ENCODE results near the gene UBE2L3.
A peak's percentile ranks its signal among the peaks of the same experiment; 100 is the strongest.

The UBE2L3 gene

GRCh38 chr22:21563912-21564311 lies 3.6 kb upstream of the UBE2L3 start:
- H3K4me3 ChIP-seq (ENCODE audit: low read depth, low read length) = no peak overlapping the region
- TF ChIP-seq, protein P1, sequence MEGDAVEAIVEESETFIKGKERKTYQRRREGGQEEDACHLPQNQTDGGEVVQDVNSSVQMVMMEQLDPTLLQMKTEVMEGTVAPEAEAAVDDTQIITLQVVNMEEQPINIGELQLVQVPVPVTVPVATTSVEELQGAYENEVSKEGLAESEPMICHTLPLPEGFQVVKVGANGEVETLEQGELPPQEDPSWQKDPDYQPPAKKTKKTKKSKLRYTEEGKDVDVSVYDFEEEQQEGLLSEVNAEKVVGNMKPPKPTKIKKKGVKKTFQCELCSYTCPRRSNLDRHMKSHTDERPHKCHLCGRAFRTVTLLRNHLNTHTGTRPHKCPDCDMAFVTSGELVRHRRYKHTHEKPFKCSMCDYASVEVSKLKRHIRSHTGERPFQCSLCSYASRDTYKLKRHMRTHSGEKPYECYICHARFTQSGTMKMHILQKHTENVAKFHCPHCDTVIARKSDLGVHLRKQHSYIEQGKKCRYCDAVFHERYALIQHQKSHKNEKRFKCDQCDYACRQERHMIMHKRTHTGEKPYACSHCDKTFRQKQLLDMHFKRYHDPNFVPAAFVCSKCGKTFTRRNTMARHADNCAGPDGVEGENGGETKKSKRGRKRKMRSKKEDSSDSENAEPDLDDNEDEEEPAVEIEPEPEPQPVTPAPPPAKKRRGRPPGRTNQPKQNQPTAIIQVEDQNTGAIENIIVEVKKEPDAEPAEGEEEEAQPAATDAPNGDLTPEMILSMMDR (IDR thresholded peaks at IDR 0.05; ENCODE audit: low read depth, low read length) = no peak

DNA sequence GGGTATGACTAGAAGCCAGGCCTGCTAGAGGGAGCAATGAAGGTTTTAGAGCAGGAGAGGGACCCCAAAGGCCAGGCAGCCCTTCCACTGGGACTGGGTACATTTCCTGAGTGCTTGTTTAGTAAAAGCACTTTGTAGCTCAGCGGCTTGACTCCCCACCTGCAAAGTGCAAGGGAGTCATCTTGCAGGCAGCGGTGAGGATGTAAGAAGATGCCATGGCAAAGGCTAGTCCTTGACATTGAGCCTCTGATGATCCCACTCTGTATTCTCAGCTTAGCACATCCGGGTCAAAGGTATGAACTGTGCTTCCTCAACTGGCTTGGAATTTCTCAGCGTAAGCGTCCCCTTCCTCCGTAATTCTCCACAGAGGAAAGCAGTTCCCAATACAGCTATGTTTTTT lies 3.1 kb upstream of the UBE2L3 start:
- no peak overlapping the region for H3K4me3 ChIP-seq (ENCODE audit: low read depth, low read length)
- TF ChIP-seq, protein P1 (IDR thresholded peaks at IDR 0.05; ENCODE audit: low read depth, low read length) = no peak

- peak overlapping the region; percentile 92 for H3K4me3 ChIP-seq (ENCODE audit: low read depth, low read length)
- TF ChIP-seq, protein P1 (IDR thresholded peaks at IDR 0.05; ENCODE audit: low read depth, low read length) = no peak
These were observed 997 bp downstream of the UBE2L3 start for GRCh38 chr22:21568347-21569075.

DNA sequence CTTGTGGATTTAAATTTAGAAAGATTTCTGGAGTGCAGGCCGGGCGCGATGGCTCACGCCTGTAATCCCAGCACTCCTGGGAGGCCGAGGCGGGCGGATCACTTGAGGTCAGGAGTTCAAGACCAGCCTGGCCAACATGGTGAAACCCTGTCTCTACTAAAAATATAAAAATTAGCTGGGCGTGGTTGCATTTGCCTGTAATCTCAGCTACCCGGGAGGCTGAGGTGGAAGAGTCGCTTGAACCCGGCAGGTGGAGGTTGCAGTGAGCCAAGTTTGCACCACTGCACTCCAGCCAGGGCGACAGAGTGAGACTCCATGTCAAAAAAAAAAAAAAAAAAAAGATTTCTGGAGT lies 1.5 kb downstream of the UBE2L3 start:
- H3K4me3 ChIP-seq (ENCODE audit: low read depth, low read length) = peak overlapping the region; percentile 92

DNA sequence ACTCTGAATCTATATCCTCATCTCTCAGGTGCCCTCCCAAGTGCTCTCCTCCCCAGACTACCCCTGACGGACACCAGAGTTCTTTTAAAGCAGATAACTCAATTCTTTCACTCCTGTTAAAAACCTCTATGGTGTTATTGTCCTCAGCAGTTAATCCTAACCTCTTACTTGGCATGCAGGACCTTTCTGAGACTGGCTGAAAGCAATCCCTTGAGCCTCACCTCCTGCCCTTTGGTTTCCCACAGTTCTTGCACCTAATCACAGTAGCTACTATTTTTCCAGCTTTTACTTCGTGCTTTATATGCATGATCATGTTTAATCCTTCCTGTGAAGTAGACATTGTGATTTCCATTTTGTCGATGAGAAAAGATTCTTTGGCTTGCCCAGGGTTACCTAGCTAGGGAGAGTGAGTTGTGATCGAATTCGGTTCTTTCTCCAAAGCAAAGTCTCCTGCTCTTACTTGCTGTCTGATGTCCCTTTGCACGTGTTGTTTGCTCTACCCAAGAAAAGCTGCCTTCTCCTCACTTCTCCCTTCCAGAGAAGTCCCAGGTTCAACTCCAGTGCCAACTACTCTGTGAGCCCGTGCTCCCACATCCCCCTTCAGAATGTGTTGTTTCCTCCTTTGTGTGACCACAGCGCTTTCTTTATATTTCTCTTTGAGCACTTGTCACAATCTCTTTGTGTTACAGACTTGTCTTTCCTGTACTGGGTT lies 2.1 kb downstream of the UBE2L3 start:
- H3K4me3 ChIP-seq (ENCODE audit: low read depth, low read length) = no peak overlapping the region; the same call in 1 of the 2 replicates

DNA sequence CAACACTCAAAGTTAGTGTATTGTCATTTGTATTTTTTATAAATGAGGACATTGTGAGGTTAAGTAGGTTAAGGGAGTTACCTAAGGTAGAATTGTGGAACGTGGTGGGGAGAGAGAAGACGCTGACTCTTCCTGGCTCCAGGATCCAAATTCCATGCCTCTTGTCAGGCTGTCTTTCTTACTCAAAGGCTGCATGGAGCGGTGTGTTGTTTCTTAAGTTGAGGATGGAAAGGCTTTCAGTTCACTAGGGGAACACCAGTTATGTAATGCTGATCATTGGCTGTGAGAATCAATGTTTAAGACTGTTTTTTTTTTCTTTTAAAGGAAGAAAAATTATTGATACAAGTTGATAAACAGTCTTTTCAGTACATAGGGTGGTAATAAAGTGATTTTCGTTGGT lies 2.9 kb downstream of the UBE2L3 start:
- no peak overlapping the region for H3K4me3 ChIP-seq (ENCODE audit: low read depth, low read length)
- TF ChIP-seq, protein P1 (IDR thresholded peaks at IDR 0.05; ENCODE audit: low read depth, low read length) = no peak

More for the DNA sequence above, 2.1 kb downstream of the UBE2L3 start:
- TF ChIP-seq, protein P1 (IDR thresholded peaks at IDR 0.05; ENCODE audit: low read depth, low read length) = no peak

- H3K4me3 ChIP-seq (ENCODE audit: low read depth, low read length) = no peak overlapping the region
- TF ChIP-seq, protein P1 (IDR thresholded peaks at IDR 0.05; ENCODE audit: low read depth, low read length) = no peak
These were observed 4.2 kb downstream of the UBE2L3 start for GRCh38 chr22:21571679-21572078.

Data from WI38 (cell line).